ENCODE data around the gene PKIG.

The PKIG gene

GRCh38 chr20:44593751-44594150, 11.4 kb downstream of the PKIG start:
- no peak for DNase-seq
- TF ChIP-seq POLR2A (IDR thresholded peaks at IDR 0.05; ENCODE audit: low read length) (no peak), GATA1 (IDR thresholded peaks at IDR 0.05; ENCODE audit: low read depth, low read length) (no peak)

GRCh38 chr20:44594730-44595129, 12.4 kb downstream of the PKIG start:
- peak; percentile 73 to 82 for DNase-seq

GRCh38 chr20:44596010-44596409, 13.6 kb downstream of the PKIG start:
- DNase-seq: no peak
- TF ChIP-seq POLR2A (IDR thresholded peaks at IDR 0.05; ENCODE audit: low read length): no peak
- TF ChIP-seq GATA1 (IDR thresholded peaks at IDR 0.05; ENCODE audit: low read depth, low read length): no peak

More at GRCh38 chr20:44594730-44595129, 12.4 kb downstream of the PKIG start:
- TF ChIP-seq POLR2A (IDR thresholded peaks at IDR 0.05; ENCODE audit: low read length) (no peak), GATA1 (IDR thresholded peaks at IDR 0.05; ENCODE audit: low read depth, low read length) (no peak)

- no peak for TF ChIP-seq GATA1 (IDR thresholded peaks at IDR 0.05; ENCODE audit: low read depth, low read length)
- no peak for TF ChIP-seq POLR2A (IDR thresholded peaks at IDR 0.05; ENCODE audit: low read length)
- DNase-seq: no peak
Observed at GRCh38 chr20:44596876-44597275, 14.5 kb downstream of the PKIG start.

GRCh38 chr20:44597516-44597915, 15.1 kb downstream of the PKIG start:
- TF ChIP-seq POLR2A (IDR thresholded peaks at IDR 0.05; ENCODE audit: low read length) (no peak), GATA1 (IDR thresholded peaks at IDR 0.05; ENCODE audit: low read depth, low read length) (no peak)
- no peak for DNase-seq

GRCh38 chr20:44597930-44598329, 15.6 kb downstream of the PKIG start:
- no peak for DNase-seq
- TF ChIP-seq GATA1 (IDR thresholded peaks at IDR 0.05; ENCODE audit: low read depth, low read length): no peak
- no peak for TF ChIP-seq POLR2A (IDR thresholded peaks at IDR 0.05; ENCODE audit: low read length)

- DNase-seq: no peak
- TF ChIP-seq GATA1 (IDR thresholded peaks at IDR 0.05; ENCODE audit: low read depth, low read length) (no peak), POLR2A (IDR thresholded peaks at IDR 0.05; ENCODE audit: low read length) (peak; percentile 53)
Observed at GRCh38 chr20:44598423-44599305, 16.3 kb downstream of the PKIG start.

- DNase-seq: no peak
Observed at GRCh38 chr20:44599715-44600114, 17.3 kb downstream of the PKIG start.

GRCh38 chr20:44600301-44600700, 17.9 kb downstream of the PKIG start:
- TF ChIP-seq GATA1 (IDR thresholded peaks at IDR 0.05; ENCODE audit: low read depth, low read length) (no peak), POLR2A (IDR thresholded peaks at IDR 0.05; ENCODE audit: low read length) (no peak)
- DNase-seq: no peak

More at GRCh38 chr20:44599715-44600114, 17.3 kb downstream of the PKIG start:
- TF ChIP-seq GATA1 (IDR thresholded peaks at IDR 0.05; ENCODE audit: low read depth, low read length) (no peak), POLR2A (IDR thresholded peaks at IDR 0.05; ENCODE audit: low read length) (no peak)

GRCh38 chr20:44600758-44601201, 18.4 kb downstream of the PKIG start:
- no peak for DNase-seq

GRCh38 chr20:44601236-44601671, 18.9 kb downstream of the PKIG start:
- DNase-seq: no peak
- TF ChIP-seq POLR2A (IDR thresholded peaks at IDR 0.05; ENCODE audit: low read length) (no peak), GATA1 (IDR thresholded peaks at IDR 0.05; ENCODE audit: low read depth, low read length) (no peak)

More at GRCh38 chr20:44600758-44601201, 18.4 kb downstream of the PKIG start:
- TF ChIP-seq GATA1 (IDR thresholded peaks at IDR 0.05; ENCODE audit: low read depth, low read length) (no peak), POLR2A (IDR thresholded peaks at IDR 0.05; ENCODE audit: low read length) (no peak)

GRCh38 chr20:44601801-44602204, 19.4 kb downstream of the PKIG start:
- DNase-seq: peak; percentile 27
- TF ChIP-seq POLR2A (IDR thresholded peaks at IDR 0.05; ENCODE audit: low read length): no peak
- TF ChIP-seq GATA1 (IDR thresholded peaks at IDR 0.05; ENCODE audit: low read depth, low read length): no peak

GRCh38 chr20:44603327-44603726, 20.9 kb downstream of the PKIG start:
- DNase-seq: no peak
- no peak for TF ChIP-seq POLR2A (IDR thresholded peaks at IDR 0.05; ENCODE audit: low read length)
- no peak for TF ChIP-seq GATA1 (IDR thresholded peaks at IDR 0.05; ENCODE audit: low read depth, low read length)

- TF ChIP-seq POLR2A (IDR thresholded peaks at IDR 0.05; ENCODE audit: low read length) (no peak), GATA1 (IDR thresholded peaks at IDR 0.05; ENCODE audit: low read depth, low read length) (no peak)
- no peak for DNase-seq
Observed at GRCh38 chr20:44606725-44607441, 24.5 kb downstream of the PKIG start.

All from erythroblast (primary cell).